HG03521 (cell line): ENCODE data around the gene RIC8A.
"Not testable (repeated sequence)": the region's sequence is repeated elsewhere in the genome, so short reads cannot be mapped to it uniquely, and the experiment has no call there.

ENCODE experiments used
- ATAC-seq: cut with Tn5 transposase; IDR thresholded peaks from one replicate; pipeline ENCODE4 v1.9.1; 2021; ENCODE audit warnings: mild to moderate bottlenecking, moderate library complexity; ENCODE audit not compliant: unreplicated experiment

RIC8A gene

GRCh38 chr11:217704-218103, 10.2 kb downstream of the RIC8A start:
- ATAC-seq, result no peak

DNA sequence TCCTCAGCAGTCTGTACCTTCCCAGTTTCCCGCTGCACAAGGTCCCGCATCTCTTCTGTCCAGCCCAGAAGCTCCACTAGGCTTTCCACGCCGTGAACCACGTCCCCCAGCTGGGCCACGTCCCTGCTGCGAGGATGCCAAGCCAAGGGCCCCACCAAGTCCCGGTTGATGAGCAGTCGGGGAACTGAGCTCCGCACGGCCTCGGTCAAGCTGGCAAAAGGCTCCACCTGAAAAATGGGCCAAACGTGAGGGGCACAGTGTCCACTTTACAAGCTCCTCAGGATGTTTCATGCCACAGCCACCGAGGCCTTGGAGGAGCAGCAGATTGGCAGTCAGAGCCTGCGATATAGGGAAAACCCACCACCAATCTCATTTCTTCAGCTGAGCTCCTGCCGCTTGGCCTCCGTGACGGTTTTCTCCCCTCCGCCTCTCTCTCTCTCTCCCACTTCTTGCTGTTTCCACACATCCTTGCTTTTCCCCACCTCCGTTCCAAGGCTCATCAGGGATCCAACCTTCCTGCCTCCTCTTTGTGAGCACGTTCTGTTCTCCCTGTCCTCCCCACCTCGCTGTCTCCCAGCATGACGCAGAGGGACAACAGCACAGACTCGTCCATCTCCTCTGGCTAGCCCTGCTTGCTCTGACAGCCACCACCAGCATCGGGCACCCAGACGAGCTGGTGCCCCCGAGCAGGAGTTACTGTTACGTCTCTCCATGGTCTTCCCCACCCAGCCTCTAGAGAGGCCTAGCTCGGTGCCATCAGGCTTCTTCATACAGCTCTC, 11.5 kb downstream of the RIC8A start:
- no peak for ATAC-seq

GRCh38 chr11:220641-221215, 13.2 kb downstream of the RIC8A start:
- ATAC-seq, result not testable (repeated sequence)

GRCh38 chr11:221539-221938, 14.0 kb downstream of the RIC8A start:
- ATAC-seq, result no peak

GRCh38 chr11:221998-222789, 14.7 kb downstream of the RIC8A start:
- ATAC-seq, result no peak

DNA sequence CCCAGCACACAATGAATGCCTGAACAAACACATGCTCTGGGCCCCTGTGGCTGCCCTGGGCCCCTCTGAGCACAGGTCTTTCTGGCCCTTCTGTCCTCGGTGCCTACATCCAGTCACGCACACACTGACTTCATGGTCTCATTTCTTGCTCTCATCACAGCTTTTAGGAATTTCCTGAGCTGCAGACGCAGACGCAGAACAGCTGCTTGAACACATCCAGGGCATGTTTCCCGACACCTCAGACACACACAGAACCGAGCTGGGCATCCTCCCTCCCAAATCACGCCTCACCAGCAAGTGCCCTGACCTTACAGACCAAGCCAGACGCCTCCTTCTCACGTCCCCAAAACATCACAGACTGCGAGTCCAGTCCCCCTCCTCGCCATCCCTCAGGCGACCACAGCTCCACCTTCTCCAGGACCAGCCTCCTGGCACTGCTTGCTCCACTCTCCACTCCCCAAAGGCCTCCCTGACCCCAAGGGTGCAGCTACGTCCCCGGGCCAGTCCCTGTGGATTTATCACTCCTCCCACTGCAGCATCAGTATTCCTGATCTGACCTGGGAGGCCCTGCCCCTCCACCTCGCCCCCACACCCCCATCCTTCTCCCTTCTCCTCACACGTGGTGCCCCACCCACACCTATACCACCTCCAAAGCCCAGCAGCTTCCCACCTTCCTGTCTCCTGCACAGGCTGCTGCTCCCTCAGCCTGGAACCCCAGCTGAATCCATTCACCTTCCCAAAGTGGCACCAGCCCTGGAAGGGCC, 15.7 kb downstream of the RIC8A start:
- ATAC-seq, result no peak

DNA sequence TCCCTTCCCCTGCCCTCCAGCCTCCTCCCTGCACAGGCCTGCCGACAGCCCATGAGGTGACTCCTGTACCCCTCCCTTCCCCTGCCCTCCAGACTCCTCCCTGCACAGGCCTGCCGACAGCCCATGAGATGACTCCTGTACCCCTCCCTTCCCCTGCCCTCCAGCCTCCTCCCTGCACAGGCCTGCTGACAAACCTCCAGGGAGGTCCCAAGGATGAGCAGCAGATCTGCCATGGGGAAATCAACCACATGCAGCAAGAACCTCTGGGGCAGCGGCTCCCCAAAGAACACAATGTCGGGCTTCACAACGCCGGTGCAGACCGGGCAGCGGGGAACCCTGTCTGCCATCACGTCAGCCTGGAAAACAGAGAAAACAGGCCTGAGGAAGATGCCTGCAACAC, 16.4 kb downstream of the RIC8A start:
- ATAC-seq, result no peak

- ATAC-seq, result no peak
These were observed 16.9 kb downstream of the RIC8A start for GRCh38 chr11:224424-224823.

- ATAC-seq, result no peak
These were observed 18.4 kb downstream of the RIC8A start for GRCh38 chr11:225734-226453.

DNA sequence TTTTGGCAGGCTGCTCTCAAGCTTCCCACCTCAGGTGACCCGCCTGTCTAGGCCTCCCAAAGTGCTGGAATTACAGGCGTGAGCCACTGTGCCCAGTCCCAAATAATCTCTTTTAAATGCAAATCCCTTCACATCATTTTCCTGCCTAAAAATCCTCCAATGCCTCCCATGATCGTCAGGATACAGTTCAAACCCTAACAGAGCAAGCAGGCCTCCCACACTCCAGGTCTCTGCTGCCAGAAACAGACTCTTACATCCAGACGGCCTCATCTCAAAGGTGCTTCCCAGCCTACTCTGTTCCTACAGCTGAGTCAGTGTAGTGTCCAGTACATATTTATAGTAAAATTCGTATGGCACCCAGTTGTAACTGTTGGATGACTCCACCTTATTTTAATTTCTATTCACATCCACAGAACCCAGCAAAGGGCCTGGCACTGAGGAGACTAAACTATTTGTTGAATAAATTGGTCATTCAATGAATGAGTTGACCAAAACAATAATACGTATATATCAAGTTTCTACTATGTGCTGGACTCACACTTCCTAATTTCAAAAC, 20.4 kb downstream of the RIC8A start:
- no peak for ATAC-seq

DNA sequence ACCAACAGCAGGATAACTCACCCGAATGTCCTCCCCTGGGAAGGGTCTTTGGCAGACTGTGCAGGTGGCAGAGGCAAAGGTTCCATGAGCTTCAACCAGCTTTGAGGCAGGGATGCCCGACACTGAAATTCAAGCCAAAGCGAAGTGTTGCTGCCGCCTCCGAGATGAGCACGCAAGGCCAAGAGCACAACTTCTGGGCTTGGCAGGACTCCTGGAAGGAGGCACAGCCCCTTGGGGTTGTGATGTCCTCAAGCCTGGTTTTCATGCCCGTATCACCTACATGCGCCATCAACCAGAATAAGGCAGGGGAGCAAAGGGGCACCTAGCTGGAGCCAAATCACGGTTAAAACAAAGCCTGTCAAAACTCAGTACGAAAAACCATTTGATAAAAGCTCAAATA, 22.9 kb downstream of the RIC8A start:
- no peak for ATAC-seq

GRCh38 chr11:232783-233565, 25.5 kb downstream of the RIC8A start:
- no peak for ATAC-seq

- ATAC-seq, result no peak
These were observed 27.7 kb downstream of the RIC8A start for GRCh38 chr11:235180-235579.

DNA sequence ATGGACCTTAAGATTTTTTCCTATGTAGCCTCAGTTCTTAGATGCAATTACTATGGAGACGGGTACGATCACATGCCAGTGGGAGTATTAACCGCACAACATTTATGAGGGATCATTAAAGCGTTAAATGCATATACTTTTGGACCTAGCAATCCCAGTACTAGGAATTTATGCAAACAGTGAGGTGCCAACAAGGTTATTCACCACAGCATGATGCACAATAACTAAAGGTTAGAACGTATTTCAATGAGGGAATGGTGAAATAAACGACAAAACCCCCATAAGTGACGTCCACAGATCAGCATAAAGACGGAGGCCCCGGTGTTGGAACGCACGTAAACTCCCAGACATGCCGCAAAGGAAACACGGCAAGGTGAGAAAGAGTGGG, 28.1 kb downstream of the RIC8A start:
- no peak for ATAC-seq

GRCh38 chr11:235997-236773, 28.7 kb downstream of the RIC8A start, which contains the start of gene SIRT3:
Gene SIRT3 (minus strand): TSS chr11:236342. CDS start chr11:236328, 14 bp downstream.
- peak; percentile 68 for ATAC-seq

GRCh38 chr11:236774-237767, 29.6 kb downstream of the RIC8A start, which contains the start of gene PSMD13:
Gene PSMD13 (plus strand): TSS chr11:236976. CDS start chr11:237050, 74 bp downstream.
- peak; percentile 69 for ATAC-seq

- not testable (repeated sequence) for ATAC-seq
These were observed 30.8 kb downstream of the RIC8A start for GRCh38 chr11:238346-238745.
